HepG2 (cell line): ENCODE measurements around the gene MLYCD. TPM values are rescaled to one million over a fixed set of nuclear protein-coding genes. Genes with fewer than 3 reads are reported as not detected.

Experiments used
- EED ChIP-seq: sonication (generic); formaldehyde crosslinking; IDR thresholded peaks from 2 replicates; pipeline ENCODE4 v1.5.0; 2020; ENCODE audit warnings: mild to moderate bottlenecking, missing genetic modification reagents
- GTF2F1 ChIP-seq: fragments of 150-350 bp; IDR thresholded peaks from 2 replicates; pipeline ENCODE4 v1.6.1; 2014; ENCODE audit warnings: low read length
- HNRNPLL ChIP-seq: fragments of 200-400 bp; formaldehyde crosslinking; IDR thresholded peaks from 2 replicates; pipeline ENCODE4 v1.6.1; 2017; ENCODE audit warnings: mild to moderate bottlenecking, low read depth, low read length; ENCODE audit not compliant: poor library complexity, severe bottlenecking
- HNRNPUL1 ChIP-seq: fragments of 200-400 bp; formaldehyde crosslinking; IDR thresholded peaks from 2 replicates; pipeline ENCODE4 v1.6.1; 2017; ENCODE audit warnings: low read depth, mild to moderate bottlenecking, low read length, moderate library complexity
- KLF11 ChIP-seq: IDR thresholded peaks from 2 replicates; pipeline ENCODE4 v1.6.1; 2016; ENCODE audit warnings: missing compliant biosample characterization
- LBX2 ChIP-seq: sonication (generic); formaldehyde crosslinking; IDR thresholded peaks from 2 replicates; pipeline ENCODE4 v1.5.0; 2020; ENCODE audit warnings: missing genetic modification reagents, mild to moderate bottlenecking, borderline replicate concordance
- MTA1 ChIP-seq: sonication (generic); formaldehyde crosslinking; IDR thresholded peaks from 2 replicates; pipeline ENCODE4 v1.4.0; 2020; ENCODE audit warnings: missing genetic modification reagents, mild to moderate bottlenecking, borderline replicate concordance
- MXD3 ChIP-seq: IDR thresholded peaks from 2 replicates; pipeline ENCODE4 v1.6.1; 2016; ENCODE audit warnings: mild to moderate bottlenecking, missing biosample characterization, missing genetic modification reagents
- NCOA1 ChIP-seq: sonication (generic); formaldehyde crosslinking; IDR thresholded peaks from 2 replicates; pipeline ENCODE4 v1.9.0; 2021; ENCODE audit warnings: missing genetic modification reagents
- POGK ChIP-seq: sonication (generic); formaldehyde crosslinking; conservative IDR thresholded peaks from 2 replicates; pipeline ENCODE4 v1.8.0; 2022; ENCODE audit warnings: mild to moderate bottlenecking, moderate library complexity, missing genetic modification reagents
- POLR2G ChIP-seq: fragments of 200-400 bp; formaldehyde crosslinking; IDR thresholded peaks from 2 replicates; pipeline ENCODE4 v1.6.1; 2018; ENCODE audit warnings: mild to moderate bottlenecking, low read depth, low read length, moderate library complexity
- ZFP91 ChIP-seq: sonication (generic); formaldehyde crosslinking; IDR thresholded peaks from 2 replicates; pipeline ENCODE4 v1.9.0; 2022; ENCODE audit warnings: missing genetic modification reagents, mild to moderate bottlenecking, borderline replicate concordance
- ZNF557 ChIP-seq: sonication (generic); formaldehyde crosslinking; IDR thresholded peaks from 2 replicates; pipeline ENCODE4 v1.4.0; 2020; ENCODE audit warnings: missing genetic modification reagents
- ZNF597 ChIP-seq: sonication (generic); formaldehyde crosslinking; IDR thresholded peaks from 2 replicates; pipeline ENCODE4 v1.5.0; 2020; ENCODE audit warnings: missing genetic modification reagents
- ZNF614 ChIP-seq: IDR thresholded peaks from 2 replicates; pipeline ENCODE4 v1.6.1; 2018; ENCODE audit warnings: missing biosample characterization, missing genetic modification reagents, inconsistent platforms, borderline replicate concordance
- ZNF615 ChIP-seq: sonication (generic); formaldehyde crosslinking; IDR thresholded peaks from 2 replicates; pipeline ENCODE4 v1.5.0; 2020; ENCODE audit warnings: mild to moderate bottlenecking, missing genetic modification reagents, borderline replicate concordance
- ZSCAN12 ChIP-seq: sonication (generic); formaldehyde crosslinking; IDR thresholded peaks from 2 replicates; pipeline ENCODE4 v1.9.0; 2021; ENCODE audit warnings: mild to moderate bottlenecking, missing genetic modification reagents
- ZSCAN29 ChIP-seq: sonication (generic); formaldehyde crosslinking; conservative IDR thresholded peaks from 2 replicates; pipeline ENCODE4 v1.4.0; 2020; ENCODE audit warnings: mild to moderate bottlenecking, missing genetic modification reagents
- ZUFSP ChIP-seq: sonication (generic); formaldehyde crosslinking; IDR thresholded peaks from 2 replicates; pipeline ENCODE4 v1.9.0; 2021; ENCODE audit warnings: missing genetic modification reagents, mild to moderate bottlenecking, borderline replicate concordance
- polyA plus RNA-seq, 8 experiments: library from polyadenylated mRNA; depleted of rRNA in 3 of 8; stranded (reverse) in 7 of 8; unstranded in 1 of 8; fragments of >200 nt; fragmentation: Illumina TruSeq in 4 of 8; extraction: Trizol in 4 of 8; gene quantifications; 2 replicates each; pipeline versions ENCODE4 v1.2.1 to v1.2.3, GENCODE V29; 2011 to 2016; ENCODE audit warnings: low read depth in 4 of 8, missing spikeins in 1 of 8, mixed read lengths in 1 of 8; ENCODE audit not compliant: insufficient read depth in 1 of 8
- total RNA-seq, 5 experiments: library from RNA; depleted of rRNA; stranded (reverse); fragments of >200 nt; fragmentation: Illumina TruSeq; extraction: Trizol; gene quantifications; 2 replicates each; pipeline ENCODE4 v1.2.3, GENCODE V29; 2016; ENCODE audit warnings: low read depth in 1 of 5

MLYCD gene
- total and polyA plus RNA-seq, 2 of the 13 experiments (the other 11 are each of a cell fraction or from before 2014, with no cell fraction given): 1.8 to 4.0 TPM

- no peak; the same call in 1 of the 2 replicates for TF ChIP-seq POLR2G
- TF ChIP-seq ZNF614: no peak
- TF ChIP-seq ZSCAN29 (CRISPR knock-in tag): no peak
- TF ChIP-seq ZNF557: 0 out of 2 replicates have a peak, but pooled peaks have one; percentile 19
- TF ChIP-seq ZFP91 (CRISPR knock-in tag): peak; percentile 68; the same call in 1 of the 2 replicates
- no peak for TF ChIP-seq GTF2F1
- peak; percentile 80 for TF ChIP-seq HNRNPLL
- TF ChIP-seq ZSCAN12 (CRISPR knock-in tag): peak; percentile 50; the same call in 1 of the 2 replicates
- TF ChIP-seq ZUFSP (CRISPR knock-in tag): no peak
- no peak for TF ChIP-seq NCOA1 (CRISPR knock-in tag)
- TF ChIP-seq KLF11 (CRISPR knock-in tag): no peak
- TF ChIP-seq LBX2: peak; percentile 88; the same call in 1 of the 2 replicates
- TF ChIP-seq HNRNPUL1: no peak
- TF ChIP-seq EED (CRISPR knock-in tag): peak; percentile 80
- no peak for TF ChIP-seq ZNF615
- TF ChIP-seq POGK (CRISPR knock-in tag): peak; percentile 86; the same call in 1 of the 2 replicates
- no peak for TF ChIP-seq ZNF597 (CRISPR knock-in tag)
- peak; percentile 44; the same call in 1 of the 2 replicates for TF ChIP-seq MTA1
- TF ChIP-seq MXD3 (CRISPR knock-in tag): peak; percentile 78
Observed at GRCh38 chr16:83899272-83899897, 470 bp downstream of the MLYCD start (continued).
